Stimulated activated CD8-positive, alpha-beta memory T cell treated with anti-CD3 and anti-CD28 coated beads, Interleukin-2, amount 100 ng/mL, for 1 hour (primary cell): ENCODE measurements around the gene OLIG3.

Experiments used
- DNase-seq, 2 donors: peaks; one replicate each; pipeline ENCODE4 v3.0.0-alpha.2; 2020; ENCODE audit warnings: low read depth in 2 of 2

Gene OLIG3

DNA sequence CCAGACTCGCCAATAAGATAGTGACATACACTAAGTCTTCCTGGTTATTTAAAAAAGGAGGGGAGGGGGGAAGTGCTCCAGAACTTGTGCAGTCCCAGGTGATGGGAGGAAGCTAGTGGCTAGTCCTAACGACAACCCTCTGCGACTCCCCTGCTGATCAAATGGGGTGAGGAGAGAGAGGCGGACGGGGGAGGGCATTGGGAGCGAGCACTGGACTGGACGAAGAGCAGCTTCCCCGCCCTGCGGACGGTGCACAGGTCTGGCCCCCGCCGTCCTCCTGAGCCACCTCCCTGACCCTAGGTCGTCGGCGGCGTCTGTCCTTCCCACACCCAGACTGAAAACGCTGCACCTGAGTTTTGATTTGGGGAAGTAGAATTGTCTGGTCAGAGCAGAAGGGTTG is 2.2 kb upstream of the OLIG3 start:
- DNase-seq = no peak

DNA sequence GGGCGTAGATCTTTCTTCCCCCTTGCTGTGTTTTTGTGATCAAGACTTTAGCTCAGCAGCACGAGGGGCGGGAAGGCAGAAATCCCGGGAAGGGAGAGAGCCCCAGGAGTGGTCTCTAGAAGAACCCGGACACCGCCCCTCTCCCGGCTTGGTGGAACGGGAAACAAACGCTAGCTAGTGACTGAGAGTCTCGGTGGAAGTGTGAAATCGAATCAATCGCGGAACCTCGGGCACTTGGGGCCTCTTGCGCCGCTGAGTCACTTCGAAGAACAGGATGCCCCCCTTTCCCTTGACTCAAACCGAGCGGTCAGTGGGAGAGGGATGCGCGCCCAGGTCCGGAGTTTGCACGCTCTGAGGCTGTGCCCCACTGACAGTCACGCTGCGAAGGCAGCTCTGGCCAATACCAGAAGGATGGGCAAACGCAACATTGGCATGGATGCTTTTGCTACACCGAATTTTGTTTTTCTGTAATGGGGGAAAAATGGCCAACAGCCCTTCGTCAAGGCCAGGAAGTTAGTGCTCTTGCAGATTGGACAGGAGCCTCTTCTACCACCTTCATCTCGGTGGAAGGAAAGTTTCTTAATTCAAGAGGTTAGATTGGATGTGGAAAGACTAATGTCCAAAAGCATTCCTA is 1.6 kb upstream of the OLIG3 start:
- DNase-seq = no peak

DNA sequence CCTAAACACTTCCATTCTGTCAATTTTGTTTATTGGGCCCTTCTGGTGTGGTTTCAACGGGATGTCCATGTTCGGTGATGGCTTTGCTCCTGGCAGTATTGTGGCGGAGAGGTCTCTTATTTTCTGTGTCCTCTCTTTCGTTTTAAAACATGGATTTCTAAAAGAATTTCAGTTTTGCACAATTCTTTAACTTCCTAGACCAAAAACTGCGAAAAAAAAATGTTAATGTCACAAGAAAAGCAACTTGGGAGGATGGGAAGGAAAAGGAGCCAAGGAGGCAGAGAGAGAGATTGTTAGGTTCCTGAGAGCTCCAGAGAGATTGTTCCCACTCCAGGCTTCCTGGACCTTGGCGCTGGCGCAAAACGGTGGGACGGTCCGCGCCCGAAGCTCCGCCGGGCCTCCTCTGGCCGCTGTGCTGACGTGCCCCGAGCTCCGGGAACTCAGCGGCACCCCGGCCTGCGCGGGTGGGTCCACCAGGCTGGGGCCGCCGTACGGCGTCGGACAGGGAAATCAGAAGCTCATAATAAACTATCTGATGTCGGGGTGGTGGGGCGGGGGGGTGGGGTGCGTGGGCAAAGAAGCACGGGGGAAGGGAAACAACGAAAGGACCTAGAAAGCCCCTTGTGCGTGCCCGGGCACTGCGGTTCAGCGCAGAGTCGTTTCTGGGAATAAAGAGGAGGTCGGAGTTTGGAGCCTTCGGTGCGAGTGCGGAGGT is 951 bp upstream of the OLIG3 start:
- DNase-seq = no peak

DNA sequence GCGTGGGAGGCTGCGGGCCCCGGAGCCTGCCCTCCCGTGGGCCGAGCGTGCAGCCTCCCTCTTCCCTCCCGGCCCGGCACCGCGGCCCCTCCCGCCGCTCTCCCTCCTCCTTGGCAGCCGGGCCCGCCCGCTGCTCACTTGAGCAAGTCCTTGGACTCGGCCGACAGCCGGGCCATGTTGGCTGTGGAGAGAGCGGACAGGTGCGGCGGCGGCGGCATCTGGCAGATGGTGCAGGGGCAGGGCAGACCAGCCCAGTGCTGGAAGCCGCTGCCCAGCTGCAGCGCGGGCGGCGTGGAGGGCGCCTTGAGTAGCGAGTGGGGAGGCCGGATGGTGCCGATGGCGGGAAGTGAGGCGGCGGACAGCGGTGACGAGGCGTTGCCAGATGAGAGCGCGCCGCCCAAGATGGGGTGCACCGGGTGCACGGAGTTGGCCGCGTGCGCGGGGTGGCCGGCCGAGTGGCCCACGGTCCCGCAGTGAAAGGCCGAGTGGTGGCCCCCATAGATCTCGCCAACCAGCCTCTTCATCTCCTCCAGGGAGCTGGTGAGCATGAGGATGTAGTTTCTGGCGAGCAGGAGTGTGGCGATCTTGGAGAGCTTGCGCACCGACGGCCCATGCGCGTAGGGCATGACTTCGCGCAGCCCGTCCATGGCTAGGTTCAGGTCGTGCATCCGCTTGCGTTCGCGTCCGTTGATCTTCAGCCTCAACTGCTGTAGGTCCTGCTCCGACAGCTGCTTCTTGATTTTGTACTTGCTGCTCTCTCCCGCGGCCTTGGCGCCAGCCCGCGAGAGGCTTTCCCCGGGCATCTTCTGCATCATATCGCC is 766 bp downstream of the OLIG3 start:
- DNase-seq = no peak

DNA sequence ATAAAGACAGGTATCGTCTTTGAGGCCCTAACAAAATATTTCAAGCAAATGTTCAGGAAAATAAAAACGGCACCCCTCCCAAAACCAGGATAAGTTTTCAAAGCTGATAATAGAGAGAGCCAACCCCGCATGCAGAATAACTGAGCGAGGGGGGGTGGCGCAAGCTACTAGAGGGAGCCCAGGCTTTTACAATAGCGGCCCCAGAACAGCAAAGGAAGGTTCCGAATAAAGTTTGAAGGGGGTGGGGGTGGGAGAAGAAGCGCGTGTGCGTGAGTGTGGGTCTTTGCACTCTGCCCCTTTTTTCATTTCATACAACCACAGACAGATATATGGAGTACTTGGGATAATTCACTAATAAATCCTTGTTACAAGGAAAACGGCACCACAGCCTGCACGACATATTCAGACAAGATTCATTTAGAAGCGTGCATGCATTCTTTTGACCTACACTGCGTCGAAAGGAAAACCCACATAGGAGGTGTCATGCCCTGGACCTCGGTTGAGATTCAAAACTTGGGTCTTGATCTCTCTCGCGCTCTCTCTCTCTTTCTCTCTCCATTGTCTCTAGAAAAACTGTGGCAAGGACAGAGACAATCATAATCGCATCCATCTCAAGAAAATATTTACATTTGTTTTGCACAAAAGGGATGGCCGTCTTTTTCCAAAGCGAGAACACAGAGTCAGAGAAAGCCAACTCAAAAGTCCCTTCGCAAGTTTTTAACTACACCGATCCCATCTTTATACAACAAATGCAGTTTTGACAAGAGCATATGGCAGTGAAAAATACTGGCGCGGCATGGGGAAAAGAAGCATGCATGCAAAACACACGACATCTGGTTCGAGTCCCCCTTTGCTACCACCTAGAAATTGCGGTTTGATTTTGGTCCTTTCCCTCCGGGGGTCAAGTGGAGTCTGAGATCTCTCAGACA is 1.6 kb downstream of the OLIG3 start:
- no peak for DNase-seq

DNA sequence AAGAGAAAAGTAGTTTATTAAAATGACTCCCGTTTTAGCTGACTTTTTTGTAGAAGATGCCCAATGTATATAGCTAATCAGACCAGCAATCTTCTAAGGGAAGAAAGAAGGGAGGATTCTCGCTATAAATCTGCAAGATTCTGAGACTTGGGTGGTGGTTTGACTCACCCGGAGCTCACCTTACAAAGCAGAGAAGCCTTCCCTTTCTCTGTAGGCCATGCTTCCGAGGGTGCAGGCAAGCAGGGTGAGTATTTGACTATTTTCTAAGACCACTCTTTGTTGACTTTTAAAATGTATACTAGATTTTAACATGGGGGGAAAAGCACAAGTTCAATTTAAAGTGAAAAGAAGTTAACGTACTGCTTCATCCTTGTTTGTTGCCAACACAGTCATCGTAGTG is 2.7 kb downstream of the OLIG3 start:
- no peak for DNase-seq

DNA sequence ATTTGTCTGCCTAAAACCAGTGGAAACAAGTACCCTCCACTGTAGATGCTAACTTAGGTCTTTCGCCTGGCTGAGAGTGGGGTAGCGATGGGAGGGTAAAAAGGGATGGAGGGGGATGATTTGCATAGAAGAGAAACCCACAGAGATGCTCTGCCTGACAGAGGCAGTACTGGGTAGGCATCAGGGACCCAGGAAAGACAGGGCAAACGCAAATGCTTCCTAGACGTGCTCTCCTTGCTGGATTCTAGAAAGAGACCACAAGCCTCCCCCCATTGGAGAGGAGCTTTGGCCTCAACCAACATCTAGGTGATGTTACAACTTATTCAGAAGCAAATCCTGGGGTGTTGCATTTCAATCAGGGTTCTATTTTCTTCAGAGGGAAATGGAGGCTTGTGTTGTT is 3.2 kb downstream of the OLIG3 start:
- DNase-seq = no peak

DNA sequence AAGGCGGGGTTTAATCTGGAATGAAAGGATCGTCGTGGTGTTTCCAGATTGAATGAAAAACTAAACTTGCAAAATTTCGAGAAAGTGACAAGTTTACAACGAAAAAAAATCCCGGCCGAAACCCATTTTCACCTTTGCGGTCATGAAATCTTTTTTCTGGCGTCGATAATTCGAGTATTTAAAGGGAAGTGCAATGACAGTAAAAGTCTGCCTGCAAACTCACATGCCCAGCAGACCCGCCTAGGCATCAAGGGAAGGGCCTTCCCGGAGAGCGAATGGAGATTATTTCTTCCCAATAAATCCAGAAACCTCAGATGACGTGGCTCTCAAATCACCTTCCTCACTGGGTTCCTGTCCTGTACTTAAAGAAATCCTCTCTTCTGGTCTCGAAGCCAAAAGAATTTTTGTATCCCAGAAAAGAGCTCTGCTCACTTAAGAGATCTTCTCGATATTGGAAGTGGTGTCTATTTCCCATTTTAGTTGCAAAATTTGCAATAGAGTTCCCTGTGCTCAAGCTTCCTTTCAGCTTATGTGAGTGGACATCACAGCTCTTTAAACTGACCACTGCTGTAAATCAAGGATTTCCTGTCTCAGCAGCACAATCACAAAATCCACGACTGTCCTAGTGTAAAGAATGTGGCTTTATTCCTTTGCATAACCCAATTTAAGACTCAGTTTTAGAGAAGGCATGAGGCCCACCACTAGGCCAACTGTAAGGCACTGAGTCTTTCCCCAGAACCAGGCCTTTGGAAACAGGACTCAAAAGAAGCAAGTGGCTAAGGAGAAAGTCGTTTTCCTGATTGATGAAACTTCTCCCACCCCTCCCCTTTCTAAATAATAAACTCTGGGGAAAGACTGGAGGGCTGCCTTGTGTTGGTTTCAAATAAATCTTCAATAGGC is 3.9 kb downstream of the OLIG3 start:
- no peak for DNase-seq

DNA sequence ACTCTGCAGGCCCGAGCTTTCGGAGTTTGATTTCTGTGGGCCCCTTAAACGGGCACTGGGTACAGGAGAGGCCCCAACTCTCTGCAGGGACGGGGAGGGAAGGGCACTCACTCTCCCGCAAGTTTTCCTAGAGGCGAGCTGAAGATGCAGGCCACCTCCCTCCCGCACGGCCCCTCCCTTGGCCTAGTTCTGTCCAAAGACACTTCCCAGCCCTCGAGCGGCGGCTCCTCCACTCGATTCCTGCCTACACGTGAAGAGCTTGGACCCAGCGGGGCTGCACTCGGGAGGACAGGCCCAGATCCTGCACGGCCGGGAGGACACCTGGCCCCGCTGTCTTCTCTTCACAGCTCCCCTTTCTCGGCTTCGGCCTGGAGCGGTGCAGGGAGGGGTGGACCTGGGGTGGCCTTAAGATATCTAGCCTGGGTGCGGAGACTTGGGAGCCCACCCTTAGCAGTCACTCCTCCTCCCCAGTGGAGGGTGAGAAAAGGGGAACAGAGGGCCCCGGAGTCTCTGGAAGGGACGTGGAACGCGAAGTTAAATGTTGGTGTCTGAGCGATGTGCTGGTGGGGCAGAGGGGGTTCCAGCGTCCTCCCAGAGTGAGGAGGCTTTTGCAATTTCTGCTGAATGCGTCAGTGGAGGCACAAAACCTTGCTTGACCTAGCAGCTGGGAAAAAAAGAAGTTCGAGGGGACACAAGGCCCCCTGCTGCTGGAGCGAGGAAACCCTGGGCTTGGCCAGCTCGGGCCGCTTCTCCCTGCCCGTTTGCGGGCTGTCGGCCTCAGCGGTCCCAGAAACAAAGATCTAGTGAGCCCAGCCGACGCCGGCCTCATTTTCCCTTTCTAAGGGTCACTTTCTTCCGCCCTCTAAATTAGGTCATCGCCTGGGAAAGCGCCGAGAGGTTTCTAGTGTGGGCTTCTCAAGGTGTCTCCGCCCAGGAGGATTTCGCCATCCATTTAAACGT is 4.9 kb downstream of the OLIG3 start:
- no peak for DNase-seq

DNA sequence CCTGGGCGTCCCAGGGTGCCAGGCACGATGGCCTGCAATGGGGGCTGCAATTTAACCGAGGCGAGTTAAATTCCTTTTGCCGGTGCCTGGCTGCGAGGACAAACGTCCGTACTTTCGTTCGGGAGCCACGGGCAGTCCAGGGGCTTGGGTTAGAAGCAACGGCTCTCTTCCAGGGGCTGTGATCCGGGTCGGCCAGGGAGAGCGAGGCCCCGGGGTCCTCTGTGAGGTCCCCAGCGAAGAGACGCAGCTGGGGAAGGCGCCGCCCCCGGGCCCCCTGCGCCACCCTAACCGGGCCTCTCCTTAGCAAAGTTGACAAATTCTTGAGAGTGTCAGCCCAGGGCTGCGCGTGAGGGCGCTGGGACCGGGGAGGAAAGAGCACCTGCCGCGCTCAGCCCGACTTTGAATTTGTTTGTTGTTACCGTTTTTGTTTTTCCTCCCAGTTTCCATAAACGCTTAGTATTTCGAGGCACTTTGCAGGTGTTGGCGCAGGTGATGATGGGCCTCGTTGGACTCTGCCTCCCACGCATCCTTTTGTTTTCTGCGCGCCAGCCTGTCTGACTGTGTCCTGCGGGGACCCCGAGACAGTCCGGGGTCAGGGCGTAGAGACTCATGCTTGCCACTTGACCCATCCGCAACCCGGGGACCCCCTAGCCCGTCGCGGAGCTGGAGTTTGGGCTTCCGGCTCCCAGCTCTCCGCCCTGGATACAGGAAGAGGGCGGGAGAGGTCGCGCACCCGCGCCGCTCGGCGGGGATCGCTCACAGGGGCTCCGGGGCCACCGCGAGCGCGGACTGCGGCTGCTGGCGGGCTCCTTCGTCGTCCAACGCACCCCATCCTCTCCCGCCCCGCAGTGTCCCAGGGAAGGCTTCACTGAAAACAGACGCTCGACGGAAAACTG is 5.8 kb downstream of the OLIG3 start:
- no peak for DNase-seq

DNA sequence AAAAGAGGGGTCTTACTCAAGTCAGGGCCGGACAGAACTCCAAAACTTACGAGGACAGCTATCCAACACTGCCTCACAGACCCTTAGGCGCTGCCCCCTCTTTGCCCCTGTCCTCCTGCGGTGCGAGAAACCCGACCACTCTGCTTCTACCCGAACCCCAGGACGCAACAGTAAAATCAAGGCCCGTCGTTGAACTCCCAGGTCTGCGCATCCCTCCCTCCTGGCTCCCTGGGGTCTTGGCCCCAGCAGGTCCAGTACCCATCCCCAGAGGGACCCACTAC is 6.4 kb downstream of the OLIG3 start:
- DNase-seq = no peak

DNA sequence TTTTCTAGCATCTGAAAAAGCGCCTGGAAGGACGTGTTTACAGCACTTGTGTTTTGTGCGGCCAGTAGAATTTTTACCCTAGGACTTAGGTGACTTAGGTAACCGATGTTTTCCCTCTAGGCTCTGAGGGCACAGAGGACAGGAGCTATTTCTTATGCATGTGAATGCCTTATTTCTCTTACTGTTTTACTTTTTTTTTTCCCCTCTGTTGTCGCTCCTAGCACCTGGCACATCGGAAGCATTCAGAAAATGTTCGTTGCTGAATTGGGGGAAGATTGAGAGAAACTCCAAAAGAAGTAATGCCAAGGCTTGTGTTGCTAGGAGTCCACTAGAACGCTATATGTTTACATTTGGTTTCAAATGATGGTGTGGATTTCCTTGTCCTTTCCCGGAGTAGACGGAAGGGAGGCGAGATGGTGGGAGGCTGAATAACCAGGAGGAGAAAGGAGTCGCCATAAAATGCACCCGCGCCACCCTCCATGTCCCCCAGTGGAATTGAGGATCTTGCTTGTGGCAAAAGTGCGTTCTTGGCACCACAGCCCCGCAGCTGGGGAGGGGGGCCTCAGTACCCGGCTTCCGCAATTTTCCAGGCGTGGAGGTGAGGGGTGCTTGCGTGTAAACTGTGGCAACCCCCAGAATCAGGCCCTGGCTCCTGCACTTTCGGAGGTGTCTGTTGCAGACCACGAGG is 6.9 kb downstream of the OLIG3 start:
- DNase-seq = no peak

DNA sequence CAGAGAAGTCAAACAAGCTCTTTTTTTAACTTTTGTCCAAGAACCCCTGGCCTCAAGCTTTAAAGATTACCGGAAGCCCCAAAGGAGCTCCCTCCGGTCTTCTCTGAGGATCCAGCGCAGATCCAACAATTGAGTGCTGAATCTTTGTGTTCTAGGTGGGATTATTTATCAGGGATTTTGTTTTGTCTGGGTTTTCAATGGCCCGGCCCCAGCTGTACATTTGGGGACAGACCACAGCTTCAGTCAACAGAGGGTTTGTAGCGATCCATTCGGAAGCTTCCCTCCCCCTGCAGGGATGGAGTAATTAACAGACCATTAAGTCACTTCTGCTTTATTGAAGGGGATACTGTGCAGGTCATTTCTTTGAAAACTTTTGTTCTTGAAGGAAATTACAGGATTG is 7.8 kb downstream of the OLIG3 start:
- no peak for DNase-seq

DNA sequence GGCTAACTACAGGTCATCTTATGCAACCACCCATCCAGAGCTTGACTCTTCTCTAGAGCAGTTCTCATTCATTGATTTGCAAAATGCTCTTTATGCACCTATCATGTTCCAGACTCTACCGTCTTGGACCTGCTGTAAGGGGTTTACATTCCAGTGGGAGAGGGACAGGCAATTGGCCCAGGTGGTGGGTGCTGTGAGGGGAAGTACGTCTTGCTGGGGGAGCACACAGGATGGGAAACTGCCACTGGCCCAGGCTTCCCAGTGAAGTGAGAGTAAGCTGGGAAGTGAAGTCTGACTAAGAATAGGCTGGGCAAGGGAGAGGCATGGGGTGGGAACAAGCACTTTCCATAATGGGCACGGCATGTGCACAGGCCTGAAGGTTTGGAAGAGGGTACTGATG is 13.8 kb downstream of the OLIG3 start:
- no peak for DNase-seq

DNA sequence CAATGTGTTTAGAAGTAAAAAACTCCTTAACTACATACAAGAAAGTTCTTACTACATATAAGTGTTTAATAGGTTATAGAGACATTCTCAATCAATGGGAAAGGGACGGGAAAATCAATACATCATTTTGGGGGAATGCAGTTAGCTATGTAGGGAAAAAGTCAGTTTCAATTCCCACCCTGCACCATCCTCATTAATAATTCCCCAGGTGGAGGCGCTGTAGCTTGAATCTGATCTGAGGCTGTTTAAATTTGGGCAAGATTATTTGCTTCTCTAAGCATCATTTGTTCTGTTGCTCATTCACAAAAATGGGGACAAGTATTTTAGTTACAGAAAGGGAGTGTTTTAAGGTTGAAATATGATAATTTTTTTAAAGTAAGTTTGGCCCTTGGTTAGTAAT is 19.1 kb downstream of the OLIG3 start:
- DNase-seq = no peak

DNA sequence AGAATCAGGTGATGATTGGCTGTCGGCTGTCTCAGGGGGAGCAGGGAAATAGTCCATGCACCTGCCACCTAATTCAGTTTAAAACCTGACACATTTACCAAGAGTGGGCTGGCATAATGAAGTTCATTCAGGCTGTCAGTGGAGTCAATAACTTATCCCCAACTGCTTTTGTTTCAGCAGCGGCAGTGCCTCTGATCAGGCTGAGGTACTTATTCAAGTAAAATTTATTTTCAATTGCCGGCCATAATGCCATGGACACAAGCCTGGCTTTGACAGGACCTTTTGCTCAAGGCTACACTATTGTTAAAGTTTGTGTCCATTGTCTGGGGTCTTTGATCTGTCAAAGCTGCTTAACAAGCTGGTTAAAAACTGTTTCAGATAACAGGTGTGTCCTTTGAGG is 20.6 kb downstream of the OLIG3 start:
- DNase-seq = no peak

DNA sequence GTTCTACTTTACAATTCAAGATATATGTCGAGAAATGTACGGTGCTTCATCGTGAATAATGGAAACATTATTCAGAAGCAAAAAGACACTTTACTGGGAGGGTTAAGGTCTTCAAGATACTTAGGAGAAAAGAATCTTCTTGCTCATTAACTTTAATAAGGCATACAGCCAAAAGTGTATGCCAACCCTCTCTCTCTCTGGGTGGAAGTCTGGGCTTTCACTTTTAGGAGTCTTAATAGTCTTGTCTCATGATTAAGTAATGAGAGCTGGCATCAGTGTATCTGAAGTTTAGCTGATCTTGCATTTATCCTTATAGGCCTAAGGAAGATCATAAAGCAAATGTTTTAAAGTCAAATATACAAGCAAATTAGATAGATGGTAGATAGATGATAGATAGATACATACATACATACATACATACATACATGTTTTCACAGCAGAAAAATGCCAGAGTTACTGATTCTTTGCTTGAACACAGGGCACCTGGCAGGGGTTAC is 21.5 kb downstream of the OLIG3 start:
- DNase-seq = no peak

DNA sequence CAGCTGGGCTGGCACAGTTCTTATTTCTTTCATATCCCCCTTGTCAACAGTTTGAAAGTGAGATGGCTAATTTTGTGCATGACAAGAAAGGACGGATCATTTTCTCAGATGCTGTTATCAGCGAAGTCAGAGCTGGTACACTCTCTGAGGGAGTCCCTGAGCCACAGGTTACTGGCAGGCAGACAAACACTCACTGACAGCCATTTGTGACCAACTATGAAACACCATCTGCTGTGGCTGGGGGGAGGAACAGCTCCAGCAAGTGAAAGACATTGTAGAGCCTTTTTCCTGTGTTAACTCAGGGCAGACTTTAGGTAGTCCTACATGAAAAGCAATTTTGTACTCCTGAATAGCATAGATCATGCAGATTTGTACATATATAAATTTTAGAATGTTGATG is 22.2 kb downstream of the OLIG3 start:
- no peak for DNase-seq
